Measurements from ENCODE around the gene ASPSCR1. TPM values are rescaled to one million over a fixed set of nuclear protein-coding genes. Genes with fewer than 3 reads are reported as not detected.

The ASPSCR1 gene
- total and polyA plus RNA-seq, 3 donors from 2014 or later = 40.5 to 49.7 (median 46.2) TPM

- no peak overlapping the region for H3K4me3 ChIP-seq
Measured at GRCh38 chr17:81996757-81997441, 19.5 kb downstream of the ASPSCR1 start.

GRCh38 chr17:81998212-81998611, 20.8 kb downstream of the ASPSCR1 start:
- no peaks in the 10 kb centered on the region for H3K36me3 ChIP-seq (ENCODE audit: low read depth, missing control alignments)
- no peaks in the 10 kb centered on the region for H3K9me3 ChIP-seq
- no peak for DNase-seq
- no peaks in the 10 kb centered on the region for H3K27me3 ChIP-seq
- H3K27ac ChIP-seq = no peak overlapping the region
- intact Hi-C loops (cut with DNase I; ENCODE audit: low total_unique reads) = no loop called here
- no peak overlapping the region for H3K4me3 ChIP-seq
- 59 to 77% methylated on average over 7 of the region's 7 CpGs for WGBS, 2 donors
- TF ChIP-seq CTCF (IDR thresholded peaks at IDR 0.05) = no peak
- TF ChIP-seq POLR2A (IDR thresholded peaks at IDR 0.05) = no peak
- H3K4me1 ChIP-seq = no peaks in the 10 kb centered on the region

More at GRCh38 chr17:81996757-81997441, 19.5 kb downstream of the ASPSCR1 start:
- intact Hi-C loops (cut with DNase I; ENCODE audit: low total_unique reads) = no loop called here
- H3K9me3 ChIP-seq = no peaks in the 10 kb centered on the region
- TF ChIP-seq POLR2A (IDR thresholded peaks at IDR 0.05) (no peak), CTCF (IDR thresholded peaks at IDR 0.05) (no peak)
- H3K4me1 ChIP-seq = no peaks in the 10 kb centered on the region
- WGBS, 2 donors = 93 to 96% methylated on average over 29 to 30 of the region's 30 CpGs
- no peaks in the 10 kb centered on the region for H3K27me3 ChIP-seq
- DNase-seq = no peak
- no peaks in the 10 kb centered on the region for H3K36me3 ChIP-seq (ENCODE audit: low read depth, missing control alignments)
- no peak overlapping the region for H3K27ac ChIP-seq

GRCh38 chr17:81998691-81999438, 21.4 kb downstream of the ASPSCR1 start:
- Histone ChIP-seq H3K27me3 (no peaks in the 10 kb centered on the region), H3K4me3 (no peak overlapping the region), H3K36me3 (ENCODE audit: low read depth, missing control alignments) (no peaks in the 10 kb centered on the region), H3K4me1 (no peaks in the 10 kb centered on the region), H3K9me3 (no peaks in the 10 kb centered on the region), H3K27ac (no peak overlapping the region)
- 89 to 92% methylated on average over 9 to 14 of the region's 14 CpGs for WGBS, 2 donors
- intact Hi-C loops (cut with DNase I; ENCODE audit: low total_unique reads) = no loop called here
- TF ChIP-seq CTCF (IDR thresholded peaks at IDR 0.05) = no peak
- no peak for TF ChIP-seq POLR2A (IDR thresholded peaks at IDR 0.05)
- no peak for DNase-seq

- no peak for DNase-seq
- Histone ChIP-seq H3K27me3 (no peaks in the 10 kb centered on the region), H3K9me3 (no peaks in the 10 kb centered on the region), H3K4me3 (no peak overlapping the region), H3K27ac (no peak overlapping the region), H3K4me1 (no peaks in the 10 kb centered on the region), H3K36me3 (ENCODE audit: low read depth, missing control alignments) (no peaks in the 10 kb centered on the region)
- intact Hi-C loops (cut with DNase I; ENCODE audit: low total_unique reads) = no loop called here
- TF ChIP-seq CTCF (IDR thresholded peaks at IDR 0.05) (no peak), POLR2A (IDR thresholded peaks at IDR 0.05) (no peak)
- WGBS, 2 donors = 92 to 95% methylated on average over 12 of the region's 12 CpGs
Measured at GRCh38 chr17:81999587-81999975, 22.2 kb downstream of the ASPSCR1 start.

All from testis (tissue), 3 donors.